GM12878 (cell line): ENCODE results near the gene C11orf91. TPM values are rescaled to one million over a fixed set of nuclear protein-coding genes. Genes with fewer than 3 reads are reported as not detected.

ENCODE experiments used
- ATF3 ChIP-seq: IDR thresholded peaks from 2 replicates; pipeline ENCODE4 v1.6.1; 2011; ENCODE audit warnings: low read depth, mild to moderate bottlenecking, low read length, moderate library complexity, borderline replicate concordance; ENCODE audit errors: extremely low read depth
- BCL11A ChIP-seq: IDR thresholded peaks from 2 replicates; pipeline ENCODE4 v1.6.1; 2011; ENCODE audit warnings: low read depth, low read length
- BRCA1 ChIP-seq: IDR thresholded peaks from 2 replicates; pipeline ENCODE4 v1.6.1; 2011; ENCODE audit warnings: low read depth, low read length, improper control_type of control experiment
- EED ChIP-seq: sonication (generic); IDR thresholded peaks from 2 replicates; pipeline ENCODE4 v1.6.1; 2016; ENCODE audit warnings: antibody characterized with exemption, low read depth
- ESRRA ChIP-seq: IDR thresholded peaks from 2 replicates; pipeline ENCODE4 v1.6.1; 2012; ENCODE audit warnings: mild to moderate bottlenecking, low read length, improper control_type of control experiment
- GABPA ChIP-seq: IDR thresholded peaks from 2 replicates; pipeline ENCODE4 v1.6.1; 2014; ENCODE audit warnings: antibody characterized with exemption, low read depth, mild to moderate bottlenecking, inconsistent platforms
- HDGF ChIP-seq: fragments of 450-650 bp; IDR thresholded peaks from 2 replicates; pipeline ENCODE4 v1.6.1; 2016; ENCODE audit warnings: antibody characterized with exemption
- IKZF1 ChIP-seq: fragments of 450-650 bp; conservative IDR thresholded peaks from 2 replicates; pipeline ENCODE4 v1.6.1; 2017; ENCODE audit warnings: antibody characterized with exemption, mild to moderate bottlenecking
- MEF2B ChIP-seq: fragments of 450-650 bp; IDR thresholded peaks from 2 replicates; pipeline ENCODE4 v1.6.1; 2018; ENCODE audit warnings: mild to moderate bottlenecking, moderate library complexity; ENCODE audit not compliant: partially characterized antibody, poor library complexity, severe bottlenecking
- NFYA ChIP-seq: IDR thresholded peaks from 2 replicates; pipeline ENCODE4 v1.6.1; 2011; ENCODE audit warnings: low read depth, mild to moderate bottlenecking, low read length, improper control_type of control experiment, borderline replicate concordance
- PRDM15 ChIP-seq: fragments of 450-650 bp; formaldehyde crosslinking; IDR thresholded peaks from 2 replicates; pipeline ENCODE4 v1.4.0; 2020; ENCODE audit warnings: mild to moderate bottlenecking, moderate library complexity
- RAD51 ChIP-seq: fragments of 450-650 bp; IDR thresholded peaks from 2 replicates; pipeline ENCODE4 v1.6.1; 2016; ENCODE audit warnings: moderate library complexity, mild to moderate bottlenecking, inconsistent platforms
- SMAD5 ChIP-seq: IDR thresholded peaks from 2 replicates; pipeline ENCODE4 v1.6.1; 2016; ENCODE audit warnings: antibody characterized with exemption, low read depth
- SMC3 ChIP-seq: IDR thresholded peaks from 2 replicates; pipeline ENCODE4 v1.6.1; 2011; ENCODE audit warnings: low read length, improper control_type of control experiment, borderline replicate concordance
- SREBF2 ChIP-seq: IDR thresholded peaks from 2 replicates; pipeline ENCODE4 v1.6.1; 2012; ENCODE audit warnings: mild to moderate bottlenecking, low read length
- STAT1 ChIP-seq: fragments of 450-650 bp; conservative IDR thresholded peaks from 2 replicates; pipeline ENCODE4 v1.6.1; 2014; ENCODE audit warnings: antibody characterized with exemption, mild to moderate bottlenecking
- SUPT20H ChIP-seq: IDR thresholded peaks from 2 replicates; pipeline ENCODE4 v1.6.1; 2011; ENCODE audit warnings: low read depth, mild to moderate bottlenecking, low read length, moderate library complexity, borderline replicate concordance; ENCODE audit not compliant: control insufficient read depth
- TCF12 ChIP-seq: IDR thresholded peaks from 2 replicates; pipeline ENCODE4 v1.6.1; 2011; ENCODE audit warnings: low read depth, mild to moderate bottlenecking, low read length
- TCF3 ChIP-seq: IDR thresholded peaks from 2 replicates; pipeline ENCODE4 v1.6.1; 2012; ENCODE audit warnings: low read depth, mild to moderate bottlenecking, low read length, borderline replicate concordance; ENCODE audit not compliant: insufficient read depth
- ZNF622 ChIP-seq: fragments of 450-650 bp; IDR thresholded peaks from 2 replicates; pipeline ENCODE4 v1.6.1; 2017; ENCODE audit warnings: mild to moderate bottlenecking, inconsistent platforms
- polyA plus RNA-seq, 11 experiments: library from polyadenylated mRNA; depleted of rRNA in 4 of 11; unstranded in 6 of 11; stranded (reverse) in 5 of 11; fragments of >200 nt; fragmentation: Nextera tagmentation in 4 of 11; fragmentation: Illumina TruSeq in 1 of 11; extraction: Ambion mirVana in 4 of 11; extraction: Trizol in 1 of 11; gene quantifications; 1 replicate in 1 of 11; 2 replicates in 10 of 11; pipeline versions ENCODE4 v1.2.1 to v1.2.3, GENCODE V29; 2011 to 2016; ENCODE audit warnings: inconsistent platforms in 2 of 11, missing spikeins in 2 of 11, low read depth in 1 of 11
- total RNA-seq, 4 experiments: library from RNA; depleted of rRNA in 3 of 4; stranded (reverse); fragments of >200 nt in 3 of 4; fragmentation: Illumina TruSeq in 1 of 4; extraction: Trizol in 1 of 4; gene quantifications; 2 replicates each; pipeline versions ENCODE4 v1.2.1 to v1.2.3, GENCODE V29; 2013 to 2021
- TF ChIP-seq, protein P1 (sequence below): IDR thresholded peaks from 2 replicates; pipeline ENCODE4 v1.6.1; 2012; ENCODE audit warnings: mild to moderate bottlenecking, low read depth, low read length
- TF ChIP-seq, protein P2 (sequence below): IDR thresholded peaks from 2 replicates; pipeline ENCODE4 v1.6.1; 2011; ENCODE audit warnings: low read depth, low read length, improper control_type of control experiment, borderline replicate concordance

The C11orf91 gene
- total and polyA plus RNA-seq, 10 of the 15 experiments (the other 5 are each of a cell fraction or from before 2014, with no cell fraction given): not detected

DNA sequence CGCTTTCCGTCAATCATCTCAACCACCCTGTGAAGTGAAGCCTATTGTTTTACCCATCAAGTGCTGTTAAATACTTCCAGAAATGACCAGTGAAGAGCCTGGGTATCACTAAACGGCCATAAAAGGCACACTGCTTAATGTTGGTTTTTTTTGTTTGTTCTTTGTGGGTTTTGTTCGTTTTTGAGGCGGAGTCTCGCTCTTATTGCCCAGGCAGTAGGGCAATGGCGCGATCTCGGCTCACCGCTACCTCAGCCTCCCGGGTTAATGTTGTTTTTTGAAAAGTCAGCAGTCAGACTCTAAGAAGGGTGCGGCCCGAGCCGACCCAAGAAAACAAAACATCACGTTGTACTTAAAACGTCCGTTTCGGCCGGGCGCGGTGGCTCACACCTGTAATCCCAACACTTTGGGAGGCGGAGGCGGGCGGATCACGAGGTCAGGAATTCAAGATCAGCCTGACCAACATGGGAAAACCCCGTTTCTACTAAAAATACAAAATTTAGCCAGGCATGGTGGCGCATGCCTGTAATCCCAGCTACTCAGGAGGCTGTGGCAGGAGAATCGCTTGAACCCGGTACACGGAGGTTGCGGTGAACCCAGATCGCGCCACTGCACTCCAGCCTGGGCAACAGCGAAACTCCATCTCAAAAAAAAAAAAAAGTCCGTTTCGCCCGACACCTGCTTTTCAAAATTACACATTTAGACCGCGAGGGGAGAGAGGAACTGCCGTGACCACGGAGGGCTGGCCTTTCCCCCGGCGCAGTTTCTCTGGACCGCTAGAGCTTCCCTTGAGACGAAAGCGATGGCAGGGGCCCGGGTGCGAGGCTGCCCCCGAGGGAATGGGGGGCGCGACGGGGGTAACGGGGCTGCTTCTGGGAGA is 34.9 kb upstream of the C11orf91 start (continued):
- TF ChIP-seq PRDM15 (CRISPR knock-in tag) (no peak), ESRRA (no peak), HDGF (no peak), SMC3 (no peak), MEF2B (peak; percentile 79), BCL11A (0 out of 2 replicates have a peak, but pooled peaks have one; percentile 6), RAD51 (0 out of 2 replicates have a peak, but pooled peaks have one; percentile 32), GABPA (no peak), ATF3 (no peak), EED (peak; percentile 63), TCF3 (peak; percentile 52; the same call in 1 of the 2 replicates), SREBF2 (no peak), NFYA (no peak), SUPT20H (no peak), ZNF622 (no peak), TCF12 (peak; percentile 43; the same call in 1 of the 2 replicates), BRCA1 (no peak), STAT1 (no peak), SMAD5 (no peak), IKZF1 (peak; percentile 73)
- TF ChIP-seq, protein P1, sequence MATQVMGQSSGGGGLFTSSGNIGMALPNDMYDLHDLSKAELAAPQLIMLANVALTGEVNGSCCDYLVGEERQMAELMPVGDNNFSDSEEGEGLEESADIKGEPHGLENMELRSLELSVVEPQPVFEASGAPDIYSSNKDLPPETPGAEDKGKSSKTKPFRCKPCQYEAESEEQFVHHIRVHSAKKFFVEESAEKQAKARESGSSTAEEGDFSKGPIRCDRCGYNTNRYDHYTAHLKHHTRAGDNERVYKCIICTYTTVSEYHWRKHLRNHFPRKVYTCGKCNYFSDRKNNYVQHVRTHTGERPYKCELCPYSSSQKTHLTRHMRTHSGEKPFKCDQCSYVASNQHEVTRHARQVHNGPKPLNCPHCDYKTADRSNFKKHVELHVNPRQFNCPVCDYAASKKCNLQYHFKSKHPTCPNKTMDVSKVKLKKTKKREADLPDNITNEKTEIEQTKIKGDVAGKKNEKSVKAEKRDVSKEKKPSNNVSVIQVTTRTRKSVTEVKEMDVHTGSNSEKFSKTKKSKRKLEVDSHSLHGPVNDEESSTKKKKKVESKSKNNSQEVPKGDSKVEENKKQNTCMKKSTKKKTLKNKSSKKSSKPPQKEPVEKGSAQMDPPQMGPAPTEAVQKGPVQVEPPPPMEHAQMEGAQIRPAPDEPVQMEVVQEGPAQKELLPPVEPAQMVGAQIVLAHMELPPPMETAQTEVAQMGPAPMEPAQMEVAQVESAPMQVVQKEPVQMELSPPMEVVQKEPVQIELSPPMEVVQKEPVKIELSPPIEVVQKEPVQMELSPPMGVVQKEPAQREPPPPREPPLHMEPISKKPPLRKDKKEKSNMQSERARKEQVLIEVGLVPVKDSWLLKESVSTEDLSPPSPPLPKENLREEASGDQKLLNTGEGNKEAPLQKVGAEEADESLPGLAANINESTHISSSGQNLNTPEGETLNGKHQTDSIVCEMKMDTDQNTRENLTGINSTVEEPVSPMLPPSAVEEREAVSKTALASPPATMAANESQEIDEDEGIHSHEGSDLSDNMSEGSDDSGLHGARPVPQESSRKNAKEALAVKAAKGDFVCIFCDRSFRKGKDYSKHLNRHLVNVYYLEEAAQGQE: no peak
- TF ChIP-seq, protein P2, sequence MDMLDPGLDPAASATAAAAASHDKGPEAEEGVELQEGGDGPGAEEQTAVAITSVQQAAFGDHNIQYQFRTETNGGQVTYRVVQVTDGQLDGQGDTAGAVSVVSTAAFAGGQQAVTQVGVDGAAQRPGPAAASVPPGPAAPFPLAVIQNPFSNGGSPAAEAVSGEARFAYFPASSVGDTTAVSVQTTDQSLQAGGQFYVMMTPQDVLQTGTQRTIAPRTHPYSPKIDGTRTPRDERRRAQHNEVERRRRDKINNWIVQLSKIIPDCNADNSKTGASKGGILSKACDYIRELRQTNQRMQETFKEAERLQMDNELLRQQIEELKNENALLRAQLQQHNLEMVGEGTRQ: no peak
